K562 (cell line): Measurements from ENCODE around the gene TTLL9. TPM values are rescaled to one million over a fixed set of nuclear protein-coding genes. Genes with fewer than 3 reads are reported as not detected.

Experiments used
- CBFA2T3 ChIP-seq: fragments of 450-650 bp; IDR thresholded peaks from 2 replicates; pipeline ENCODE4 v1.6.1; 2017
- CC2D1A ChIP-seq: fragments of 450-650 bp; IDR thresholded peaks from 2 replicates; pipeline ENCODE4 v1.6.1; 2017; ENCODE audit warnings: mild to moderate bottlenecking
- CTBP1 ChIP-seq: fragments of 450-650 bp; IDR thresholded peaks from 2 replicates; pipeline ENCODE4 v1.6.1; 2016; ENCODE audit warnings: borderline replicate concordance
- CXXC5 ChIP-seq: fragments of 250-450 bp; sonication (Bioruptor Pico); IDR thresholded peaks from 2 replicates; pipeline ENCODE4 v1.8.0; 2022; ENCODE audit warnings: inconsistent platforms, mild to moderate bottlenecking, moderate library complexity
- DACH1 ChIP-seq: fragments of 450-650 bp; IDR thresholded peaks from 2 replicates; pipeline ENCODE4 v1.6.1; 2018; ENCODE audit not compliant: partially characterized antibody
- EP300 ChIP-seq: IDR thresholded peaks from 2 replicates; pipeline ENCODE4 v1.6.1; 2012; ENCODE audit warnings: low read length, improper control_type of control experiment
- GABPB1 ChIP-seq: sonication (generic); formaldehyde crosslinking; IDR thresholded peaks from 2 replicates; pipeline ENCODE4 v1.8.0; 2022; ENCODE audit warnings: mild to moderate bottlenecking, missing genetic modification reagents
- GATAD2A ChIP-seq: fragments of 450-650 bp; IDR thresholded peaks from 2 replicates; pipeline ENCODE4 v1.6.1; 2017
- HDAC2 ChIP-seq: fragments of 450-650 bp; IDR thresholded peaks from 2 replicates; pipeline ENCODE4 v1.6.1; 2016; ENCODE audit warnings: mild to moderate bottlenecking
- HDAC3 ChIP-seq: fragments of 450-650 bp; IDR thresholded peaks from 2 replicates; pipeline ENCODE4 v1.6.1; 2018; ENCODE audit warnings: borderline replicate concordance, mild to moderate bottlenecking, moderate library complexity; ENCODE audit not compliant: partially characterized antibody
- KLF16 ChIP-seq: IDR thresholded peaks from 2 replicates; pipeline ENCODE4 v1.6.1; 2016; ENCODE audit warnings: antibody characterized with exemption
- MAFG ChIP-seq: fragments of 450-650 bp; conservative IDR thresholded peaks from 2 replicates; pipeline ENCODE4 v1.6.1; 2016; ENCODE audit warnings: missing genetic modification characterization, missing compliant biosample characterization
- MEIS2 ChIP-seq: fragments of 450-650 bp; IDR thresholded peaks from 2 replicates; pipeline ENCODE4 v1.6.1; 2014; ENCODE audit warnings: mild to moderate bottlenecking; ENCODE audit not compliant: partially characterized antibody
- NCOA1 ChIP-seq: fragments of 450-650 bp; IDR thresholded peaks from 2 replicates; pipeline ENCODE4 v1.6.1; 2016; ENCODE audit warnings: low read depth
- RAD21 ChIP-seq, 2 experiments: fragments of 250-450 bp in 1 of 2; fragments of 450-650 bp in 1 of 2; sonication (Bioruptor Pico) in 1 of 2; formaldehyde crosslinking in 1 of 2; IDR thresholded peaks in 1 of 2; conservative IDR thresholded peaks in 1 of 2; 2 replicates each; pipeline versions ENCODE4 v1.4.0 to v1.8.0; 2020 to 2022; ENCODE audit warnings: mild to moderate bottlenecking in 2 of 2, moderate library complexity in 1 of 2
- SMARCA4 ChIP-seq: fragments of 450-650 bp; IDR thresholded peaks from 2 replicates; pipeline ENCODE4 v1.6.1; 2016
- SMARCC2 ChIP-seq: fragments of 450-650 bp; IDR thresholded peaks from 2 replicates; pipeline ENCODE4 v1.6.1; 2017; ENCODE audit warnings: antibody characterized with exemption, moderate library complexity, mild to moderate bottlenecking, low read depth
- SOX6 ChIP-seq: fragments of 450-650 bp; IDR thresholded peaks from 2 replicates; pipeline ENCODE4 v1.6.1; 2014; ENCODE audit warnings: mild to moderate bottlenecking
- TAL1 ChIP-seq: fragments of 450-650 bp; IDR thresholded peaks from 2 replicates; pipeline ENCODE4 v1.6.1; 2016; ENCODE audit warnings: mild to moderate bottlenecking
- TBL1XR1 ChIP-seq, 2 experiments: IDR thresholded peaks; 2 replicates each; pipeline ENCODE4 v1.6.1; 2012; ENCODE audit warnings: improper control_type of control experiment in 2 of 2, low read length in 2 of 2, mild to moderate bottlenecking in 1 of 2
- TEAD1 ChIP-seq, 2 experiments: fragments of 450-650 bp in 1 of 2; sonication (generic) in 1 of 2; formaldehyde crosslinking; IDR thresholded peaks; 2 replicates each; pipeline versions ENCODE4 v1.4.0 to v1.8.0; 2020 to 2022; ENCODE audit warnings: mild to moderate bottlenecking in 2 of 2, missing genetic modification reagents in 1 of 2
- TRIM28 ChIP-seq: fragments of 450-650 bp; IDR thresholded peaks from 2 replicates; pipeline ENCODE4 v1.6.1; 2017
- ZBTB11 ChIP-seq, 3 experiments: fragments of 200-800 bp in 1 of 3; fragments of 250-450 bp in 1 of 3; fragments of 450-650 bp in 1 of 3; sonication (Bioruptor Pico) in 1 of 3; sonication (Bioruptor generic) in 1 of 3; formaldehyde crosslinking in 1 of 3; IDR thresholded peaks; 2 replicates each; pipeline versions ENCODE4 v1.6.1 to v1.8.0; 2016 to 2022; ENCODE audit warnings: mild to moderate bottlenecking in 2 of 3, missing genetic modification characterization in 2 of 3, missing compliant biosample characterization in 1 of 3, moderate library complexity in 1 of 3
- ZEB2 ChIP-seq: fragments of 450-650 bp; IDR thresholded peaks from 2 replicates; pipeline ENCODE4 v1.6.1; 2016
- ZMIZ1 ChIP-seq, 2 experiments: fragments of 150-350 bp in 1 of 2; IDR thresholded peaks; 2 replicates each; pipeline ENCODE4 v1.6.1; 2012 to 2016; ENCODE audit warnings: low read depth in 2 of 2, low read length in 2 of 2, mild to moderate bottlenecking in 1 of 2, moderate library complexity in 1 of 2
- polyA plus RNA-seq, 8 experiments: library from polyadenylated mRNA; depleted of rRNA in 4 of 8; stranded (reverse) in 5 of 8; unstranded in 3 of 8; fragments of >200 nt; fragmentation: Nextera tagmentation in 2 of 8; fragmentation: Illumina TruSeq in 1 of 8; extraction: Ambion mirVana in 2 of 8; extraction: Trizol in 1 of 8; gene quantifications; 2 replicates each; pipeline versions ENCODE4 v1.2.1 to v1.2.3, GENCODE V29; 2011 to 2014; ENCODE audit warnings: inconsistent platforms in 1 of 8, missing spikeins in 1 of 8
- total RNA-seq, 7 experiments: library from RNA; depleted of rRNA in 6 of 7; stranded (reverse); fragments of >200 nt in 6 of 7; fragmentation: Illumina TruSeq in 2 of 7; extraction: Trizol in 2 of 7; gene quantifications; 2 replicates each; pipeline versions ENCODE4 v1.2.1 to v1.2.3, GENCODE V29; 2011 to 2021; ENCODE audit warnings: low replicate concordance in 1 of 7

The TTLL9 gene
- total and polyA plus RNA-seq, 9 of the 15 experiments (the other 6 are each of a cell fraction or from before 2014, with no cell fraction given): 0.06 to 0.07 TPM; not detected in 7

GRCh38 chr20:31917962-31918412, 47.6 kb downstream of the TTLL9 start (continued):
- peak; percentile 52 for TF ChIP-seq DACH1
- TF ChIP-seq CC2D1A: peak; percentile 82; the same call in 1 of the 2 replicates
- peak in 1 of 2 experiments; percentile 77; a peak in 2 of 4 replicates for TF ChIP-seq TBL1XR1 (IDR thresholded peaks at IDR 0.05; ENCODE audit: low read length in 2 of 2)
- 0 out of 2 replicates have a peak, but pooled peaks have one; percentile 58 for TF ChIP-seq GATAD2A
- peak; percentile 42; the same call in 1 of the 2 replicates for TF ChIP-seq TRIM28
- peak; percentile 98 for TF ChIP-seq SOX6
- peak; percentile 81 to 84; a peak in 3 of 4 replicates for TF ChIP-seq TEAD1 (CRISPR knock-in tag; IDR thresholded peaks at IDR 0.05)
- TF ChIP-seq CXXC5: peak; percentile 68
- TF ChIP-seq HDAC2: peak; percentile 94
- TF ChIP-seq MAFG (tag): 0 out of 2 replicates have a peak, but pooled peaks have one; percentile 24
- TF ChIP-seq CBFA2T3: peak; percentile 97
- TF ChIP-seq ZBTB11 (CRISPR knock-in tag; IDR thresholded peaks at IDR 0.05): 0 out of 6 replicates have a peak, but pooled peaks of 1 of the 3 experiments have one; percentile 38
- peak; percentile 23; the same call in 1 of the 2 replicates for TF ChIP-seq GABPB1 (CRISPR knock-in tag)
- peak; percentile 95 for TF ChIP-seq CTBP1
- TF ChIP-seq EP300: peak; percentile 60
- peak; percentile 91 for TF ChIP-seq HDAC3
- TF ChIP-seq ZEB2: peak; percentile 92
- TF ChIP-seq SMARCA4: peak; percentile 80
- TF ChIP-seq SMARCC2: 0 out of 2 replicates have a peak, but pooled peaks have one; percentile 41
- 0 out of 4 replicates have a peak, but pooled peaks of 1 of the 2 experiments have one; percentile 29 for TF ChIP-seq ZMIZ1 (IDR thresholded peaks at IDR 0.05; ENCODE audit: low read depth in 2 of 2, low read length in 2 of 2)
- TF ChIP-seq MEIS2: peak; percentile 84
- TF ChIP-seq RAD21 (CRISPR knock-in tag; conservative IDR thresholded peaks at IDR 0.05 in 1 of 2, IDR thresholded peaks at IDR 0.05 in 1 of 2): peak in 1 of 2 experiments; percentile 12; a peak in 1 of 4 replicates
- peak; percentile 94 for TF ChIP-seq TAL1
- TF ChIP-seq KLF16: peak; percentile 69
- peak; percentile 65; the same call in 1 of the 2 replicates for TF ChIP-seq NCOA1
